IMR-90 (cell line): ENCODE measurements around the gene ZNF750. TPM values are rescaled to one million over a fixed set of nuclear protein-coding genes. Genes with fewer than 3 reads are reported as not detected.

Experiments
- ATAC-seq: fragments of 200-7000 bp; cut with Tn5 transposase; 2 replicates; pipeline ENCODE4 v1.9.1; 2020; ENCODE audit warnings: low read depth, mild to moderate bottlenecking, moderate library complexity
- BruUV-seq: library from RNA; stranded (reverse); fragments of 400-500 nt; replicated peaks from 2 replicates; lab custom pipeline; 2021; lab: Mats Ljungman, UMichigan
- CTCF ChIA-PET: fragments of 300-600 bp; formaldehyde crosslinking; extraction: SDS; loops from one replicate; lab custom pipeline; 2021; ENCODE audit warnings: antibody characterized with exemption; lab: Yijun Ruan, JAX
- POLR2A ChIA-PET: fragments of 300-600 bp; sonication (Branson Sonifier 250); formaldehyde crosslinking; loops from one replicate; lab custom pipeline; 2022; ENCODE audit warnings: antibody characterized with exemption; ENCODE audit not compliant: unreplicated experiment; lab: Charles Lee
- DNase-seq: peaks from one replicate; pipeline ENCODE4 v3.0.0; 2013
- H2AFZ ChIP-seq: replicated peaks from 2 replicates; pipeline ENCODE3; 2013; ENCODE audit warnings: low read length, mild to moderate bottlenecking; ENCODE audit not compliant: poor library complexity
- H2AK5ac ChIP-seq: 2 replicates; pipeline ENCODE4 v1.6.1; 2013; ENCODE audit warnings: low read depth, low read length, inconsistent platforms
- H2AK9ac ChIP-seq: replicated peaks from 2 replicates; pipeline ENCODE3; 2013; ENCODE audit warnings: mild to moderate bottlenecking, low read depth, low read length, moderate library complexity; ENCODE audit not compliant: poor library complexity
- H2BK120ac ChIP-seq: 2 replicates; pipeline ENCODE4 v1.6.1; 2013; ENCODE audit warnings: low read depth, low read length, inconsistent platforms
- H2BK15ac ChIP-seq: 3 replicates; pipeline ENCODE4 v1.6.1; 2013; ENCODE audit warnings: low read depth, low read length, inconsistent platforms
- H2BK20ac ChIP-seq: 2 replicates; pipeline ENCODE4 v1.6.1; 2013; ENCODE audit warnings: low read depth, mild to moderate bottlenecking, inconsistent platforms, low read length, moderate library complexity
- H2BK5ac ChIP-seq: 2 replicates; pipeline ENCODE4 v1.6.1; 2013; ENCODE audit warnings: mild to moderate bottlenecking, low read depth, low read length, inconsistent platforms; ENCODE audit not compliant: poor library complexity, severe bottlenecking
- H3K14ac ChIP-seq: replicated peaks from 2 replicates; pipeline ENCODE4 v1.6.1; 2013; ENCODE audit warnings: low read depth, low read length, inconsistent platforms
- H3K18ac ChIP-seq: 2 replicates; pipeline ENCODE4 v1.6.1; 2013; ENCODE audit warnings: low read depth, low read length, control low read depth
- H3K23ac ChIP-seq: 2 replicates; pipeline ENCODE4 v1.6.1; 2013; ENCODE audit warnings: low read depth, low read length, inconsistent platforms
- H3K27ac ChIP-seq: 2 replicates; pipeline ENCODE4 v1.5.1; 2013; ENCODE audit warnings: mild to moderate bottlenecking, control low read depth, low read length; ENCODE audit not compliant: insufficient read depth
- H3K27me3 ChIP-seq: 2 replicates; pipeline ENCODE4 v1.6.1; 2013; ENCODE audit warnings: low read length; ENCODE audit not compliant: control insufficient read depth, insufficient read depth
- H3K36me3 ChIP-seq: 2 replicates; pipeline ENCODE4 v1.6.1; 2013; ENCODE audit warnings: low read length, mixed read lengths; ENCODE audit not compliant: control insufficient read depth, insufficient read depth
- H3K4ac ChIP-seq: 2 replicates; pipeline ENCODE4 v1.6.1; 2013; ENCODE audit warnings: low read depth, low read length, inconsistent platforms
- H3K4me1 ChIP-seq: 2 replicates; pipeline ENCODE4 v1.6.1; 2013; ENCODE audit warnings: low read length, mixed read lengths; ENCODE audit not compliant: control insufficient read depth, insufficient read depth
- H3K4me2 ChIP-seq: 2 replicates; pipeline ENCODE4 v1.6.1; 2013; ENCODE audit warnings: low read depth, mild to moderate bottlenecking, control low read depth, low read length, moderate library complexity
- H3K4me3 ChIP-seq: 2 replicates; pipeline ENCODE4 v1.5.1; 2013; ENCODE audit warnings: low read depth, mild to moderate bottlenecking, control low read depth, low read length, moderate library complexity; ENCODE audit not compliant: insufficient read depth
- H3K56ac ChIP-seq: 2 replicates; pipeline ENCODE4 v1.6.1; 2013; ENCODE audit warnings: low read length, inconsistent platforms; ENCODE audit not compliant: insufficient read depth; ENCODE audit errors: extremely low read depth
- H3K79me1 ChIP-seq, 2 experiments: 2 replicates each; pipeline ENCODE4 v1.6.1; 2013; ENCODE audit warnings: low read length in 2 of 2, inconsistent platforms in 1 of 2, low read depth in 1 of 2
- H3K9ac ChIP-seq: 2 replicates; pipeline ENCODE4 v1.6.1; 2013; ENCODE audit warnings: low read depth, low read length, control low read depth
- H3K9me1 ChIP-seq: 2 replicates; pipeline ENCODE4 v1.6.1; 2013; ENCODE audit warnings: low read length, inconsistent platforms; ENCODE audit not compliant: insufficient read depth
- H3K9me3 ChIP-seq: 2 replicates; pipeline ENCODE4 v1.6.1; 2013; ENCODE audit warnings: low read length; ENCODE audit not compliant: control insufficient read depth, insufficient read depth
- H4K20me1 ChIP-seq: 2 replicates; pipeline ENCODE4 v1.6.1; 2013; ENCODE audit warnings: low read length, inconsistent platforms; ENCODE audit not compliant: insufficient read depth
- H4K5ac ChIP-seq: 2 replicates; pipeline ENCODE4 v1.6.1; 2013; ENCODE audit warnings: mild to moderate bottlenecking, low read depth, low read length, control low read depth
- H4K8ac ChIP-seq, 2 experiments: 2 replicates each; pipeline ENCODE4 v1.6.1; 2013; ENCODE audit warnings: low read depth in 2 of 2, low read length in 2 of 2, control low read depth in 1 of 2, inconsistent platforms in 1 of 2
- H4K91ac ChIP-seq: 2 replicates; pipeline ENCODE4 v1.6.1; 2013; ENCODE audit warnings: low read depth, low read length, inconsistent platforms; ENCODE audit not compliant: insufficient read depth
- BHLHE40 ChIP-seq: fragments of 150-350 bp; IDR thresholded peaks from 2 replicates; pipeline ENCODE4 v1.6.1; 2016; ENCODE audit warnings: mild to moderate bottlenecking, low read depth, low read length
- CEBPB ChIP-seq: IDR thresholded peaks from 2 replicates; pipeline ENCODE4 v1.6.1; 2012; ENCODE audit warnings: low read depth, low read length, improper control_type of control experiment
- ELK1 ChIP-seq: fragments of 150-350 bp; IDR thresholded peaks from 2 replicates; pipeline ENCODE4 v1.6.1; 2016; ENCODE audit warnings: low read depth, mild to moderate bottlenecking, low read length, moderate library complexity, borderline replicate concordance
- FOS ChIP-seq: fragments of 150-350 bp; IDR thresholded peaks from 2 replicates; pipeline ENCODE4 v1.6.1; 2016; ENCODE audit warnings: low read depth, low read length
- MAFK ChIP-seq: IDR thresholded peaks from 2 replicates; pipeline ENCODE4 v1.6.1; 2012; ENCODE audit warnings: low read depth, low read length, improper control_type of control experiment
- MXI1 ChIP-seq: IDR thresholded peaks from 2 replicates; pipeline ENCODE4 v1.6.1; 2012; ENCODE audit warnings: low read depth, mild to moderate bottlenecking, low read length, moderate library complexity, borderline replicate concordance
- NFE2L2 ChIP-seq: fragments of 150-350 bp; IDR thresholded peaks from 2 replicates; pipeline ENCODE4 v1.6.1; 2016; ENCODE audit warnings: low read depth, mild to moderate bottlenecking, low read length
- POLR2A ChIP-seq: IDR thresholded peaks from 2 replicates; pipeline ENCODE4 v1.6.1; 2012; ENCODE audit warnings: mild to moderate bottlenecking, low read depth, low read length
- RAD21 ChIP-seq: IDR thresholded peaks from 2 replicates; pipeline ENCODE4 v1.6.1; 2012; ENCODE audit warnings: low read length, improper control_type of control experiment
- RCOR1 ChIP-seq: IDR thresholded peaks from 2 replicates; pipeline ENCODE4 v1.6.1; 2012; ENCODE audit warnings: mild to moderate bottlenecking, low read length, improper control_type of control experiment; ENCODE audit not compliant: insufficient replicate concordance
- RFX5 ChIP-seq: IDR thresholded peaks from 2 replicates; pipeline ENCODE4 v1.8.0; 2012; ENCODE audit warnings: low read depth, mild to moderate bottlenecking, low read length, moderate library complexity
- WGBS, 2 experiments: methylation state at CpG; one replicate each; pipeline versions ENCODE4 v1.1.5 to v1.1.7; 2013; ENCODE audit warnings: missing lambda C conversion rate in 2 of 2; ENCODE audit not compliant: insufficient read length in 1 of 2; ENCODE audit errors: extremely low coverage in 2 of 2; 5-methylcytosine and 5-hydroxymethylcytosine counted together
- dilution Hi-C: fragments of 300-500 bp; cut with HindIII; formaldehyde crosslinking; loops from one replicate; pipeline ENCODE4 v1.14.3; 2018; ENCODE audit warnings: low sequenced_read_pairs; ENCODE audit not compliant: unreplicated experiment
- in situ Hi-C: fragments of 300-500 bp; cut with MboI; formaldehyde crosslinking; loops from 3 replicates; pipeline ENCODE4 v1.14.3; 2019; ENCODE audit warnings: low sequenced_read_pairs, inconsistent platforms, mixed read lengths
- intact Hi-C: fragments of 100-400 bp; cut with micrococcal nuclease; formaldehyde crosslinking; loops from 2 replicates; pipeline ENCODE4 v1.10.0; 2022
- polyA plus RNA-seq, 3 experiments: library from polyadenylated mRNA; depleted of rRNA; stranded (reverse); fragments of >200 nt; gene quantifications; 2 replicates each; pipeline ENCODE4 v1.2.3, GENCODE V29; 2012; ENCODE audit warnings: low replicate concordance in 1 of 3
- total RNA-seq: library from RNA; depleted of rRNA; stranded (reverse); fragments of >200 nt; gene quantifications from 2 replicates; pipeline ENCODE4 v1.2.3, GENCODE V29; 2012

ZNF750 gene
- total and polyA plus RNA-seq, 2 of the 4 experiments (the other 2 are of a cell fraction): not detected

GRCh38 chr17:82846061-82846691 is 6.4 kb upstream of the ZNF750 start:
- no peaks in the 10 kb centered on the region for H3K27me3 ChIP-seq
- no peak overlapping the region for H3K4ac ChIP-seq
- BruUV-seq: no TSS peak
- no peak overlapping the region for H3K23ac ChIP-seq
- CTCF ChIA-PET: no interaction called here
- H2AFZ ChIP-seq: no peak overlapping the region
- H2BK120ac ChIP-seq: no peak overlapping the region
- H4K8ac ChIP-seq: no peak overlapping the region
- H3K14ac ChIP-seq: no peak overlapping the region
- WGBS, 2 experiments: 86% methylated on average over 16 of the region's 25 CpGs; no CpG with 5 or more reads in 1 of the 2 experiments
- intact Hi-C loops (no loop called here), in situ Hi-C loops (no loop called here), dilution Hi-C loops (no loop called here)
- no peak overlapping the region for H2BK5ac ChIP-seq
- no peak overlapping the region for H3K9ac ChIP-seq
- ATAC-seq: no peak
- H2AK9ac ChIP-seq: no peak overlapping the region
- H3K9me3 ChIP-seq: no peaks in the 10 kb centered on the region
- H3K4me3 ChIP-seq: no peak overlapping the region
- H3K36me3 ChIP-seq: 0 out of 2 replicates have a peak, but pooled peaks cover 3% of the 10 kb centered on the region
- H3K79me1 ChIP-seq: peaks cover 0 to 20% of the 10 kb centered on the region in 2 experiments; a peak in 2 of 4 replicates
- no peak overlapping the region for H3K4me2 ChIP-seq
- no peak overlapping the region for H4K91ac ChIP-seq
- no peaks in the 10 kb centered on the region for H3K4me1 ChIP-seq
- no peak overlapping the region for H3K18ac ChIP-seq
- H3K9me1 ChIP-seq: peaks cover 3% of the 10 kb centered on the region; the same call in 1 of the 2 replicates
- H2AK5ac ChIP-seq: no peak overlapping the region
- no peak overlapping the region for H2BK15ac ChIP-seq
- no peak overlapping the region for H4K5ac ChIP-seq
- TF ChIP-seq MXI1: no peak
- no peak for TF ChIP-seq BHLHE40
- no peak for TF ChIP-seq RCOR1
- no peak for TF ChIP-seq MAFK
- no peak for TF ChIP-seq POLR2A
- no peak for TF ChIP-seq ELK1
- TF ChIP-seq NFE2L2: no peak
- no peak for TF ChIP-seq CEBPB
- no peak for TF ChIP-seq FOS
- no peak for TF ChIP-seq RFX5
- TF ChIP-seq RAD21: no peak
- H3K27ac ChIP-seq: no peak overlapping the region
- no peak overlapping the region for H3K56ac ChIP-seq
- no peak for DNase-seq
- no peak overlapping the region for H2BK20ac ChIP-seq
- POLR2A ChIA-PET: no interaction called here
- H4K20me1 ChIP-seq: no peaks in the 10 kb centered on the region; the same call in 1 of the 2 replicates
